Hepatocyte (in vitro differentiated cells): Measurements from ENCODE around the gene PURA.

ENCODE experiments used
- EZH2 ChIP-seq: fragments of 200-600 bp; sonication (generic); IDR thresholded peaks from 2 replicates; pipeline ENCODE4 v1.6.1; 2016; ENCODE audit warnings: antibody characterized with exemption, mild to moderate bottlenecking, borderline replicate concordance
- TF ChIP-seq, protein P1 (sequence below): fragments of 200-600 bp; sonication (generic); IDR thresholded peaks from 2 replicates; pipeline ENCODE4 v1.5.1; 2016; ENCODE audit warnings: antibody characterized with exemption, mild to moderate bottlenecking; ENCODE audit not compliant: poor library complexity

DNA sequence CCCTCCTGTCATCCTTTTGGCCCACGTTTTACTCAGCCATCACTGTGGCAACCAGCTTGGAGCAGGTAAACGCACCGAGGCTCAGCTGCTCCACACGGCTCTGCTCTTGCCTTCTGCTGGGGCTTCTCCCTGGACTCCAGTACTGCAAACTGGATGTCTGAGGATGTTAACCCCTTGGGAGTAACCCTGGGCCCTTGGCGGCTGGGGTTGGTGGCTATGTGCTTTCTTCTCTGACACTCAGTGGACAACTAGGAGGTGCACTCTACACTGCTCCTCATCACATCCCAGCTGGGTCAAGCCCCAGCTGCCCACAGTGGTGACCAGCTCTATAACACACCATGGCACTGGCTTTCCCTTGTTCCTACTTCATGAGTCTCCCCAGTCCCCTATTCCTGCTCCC, 48.9 kb downstream of the PURA start:
- TF ChIP-seq, protein P1, sequence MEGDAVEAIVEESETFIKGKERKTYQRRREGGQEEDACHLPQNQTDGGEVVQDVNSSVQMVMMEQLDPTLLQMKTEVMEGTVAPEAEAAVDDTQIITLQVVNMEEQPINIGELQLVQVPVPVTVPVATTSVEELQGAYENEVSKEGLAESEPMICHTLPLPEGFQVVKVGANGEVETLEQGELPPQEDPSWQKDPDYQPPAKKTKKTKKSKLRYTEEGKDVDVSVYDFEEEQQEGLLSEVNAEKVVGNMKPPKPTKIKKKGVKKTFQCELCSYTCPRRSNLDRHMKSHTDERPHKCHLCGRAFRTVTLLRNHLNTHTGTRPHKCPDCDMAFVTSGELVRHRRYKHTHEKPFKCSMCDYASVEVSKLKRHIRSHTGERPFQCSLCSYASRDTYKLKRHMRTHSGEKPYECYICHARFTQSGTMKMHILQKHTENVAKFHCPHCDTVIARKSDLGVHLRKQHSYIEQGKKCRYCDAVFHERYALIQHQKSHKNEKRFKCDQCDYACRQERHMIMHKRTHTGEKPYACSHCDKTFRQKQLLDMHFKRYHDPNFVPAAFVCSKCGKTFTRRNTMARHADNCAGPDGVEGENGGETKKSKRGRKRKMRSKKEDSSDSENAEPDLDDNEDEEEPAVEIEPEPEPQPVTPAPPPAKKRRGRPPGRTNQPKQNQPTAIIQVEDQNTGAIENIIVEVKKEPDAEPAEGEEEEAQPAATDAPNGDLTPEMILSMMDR: no peak
- no peak for TF ChIP-seq EZH2
